NAMALWA (cell line): Measurements from ENCODE around the gene DLG5.

Experiments used
- DNase-seq: peaks from one replicate; pipeline ENCODE4 v3.0.0-alpha.2; 2015; ENCODE audit warnings: low spot score

DLG5 gene

GRCh38 chr10:77949167-77949566 is 22.6 kb upstream of the DLG5 start:
- DNase-seq: no peak

- DNase-seq: no peak
Measured at GRCh38 chr10:77946084-77946483, 19.5 kb upstream of the DLG5 start.

- DNase-seq: no peak
Measured at GRCh38 chr10:77944519-77944918, 18.0 kb upstream of the DLG5 start.

DNA sequence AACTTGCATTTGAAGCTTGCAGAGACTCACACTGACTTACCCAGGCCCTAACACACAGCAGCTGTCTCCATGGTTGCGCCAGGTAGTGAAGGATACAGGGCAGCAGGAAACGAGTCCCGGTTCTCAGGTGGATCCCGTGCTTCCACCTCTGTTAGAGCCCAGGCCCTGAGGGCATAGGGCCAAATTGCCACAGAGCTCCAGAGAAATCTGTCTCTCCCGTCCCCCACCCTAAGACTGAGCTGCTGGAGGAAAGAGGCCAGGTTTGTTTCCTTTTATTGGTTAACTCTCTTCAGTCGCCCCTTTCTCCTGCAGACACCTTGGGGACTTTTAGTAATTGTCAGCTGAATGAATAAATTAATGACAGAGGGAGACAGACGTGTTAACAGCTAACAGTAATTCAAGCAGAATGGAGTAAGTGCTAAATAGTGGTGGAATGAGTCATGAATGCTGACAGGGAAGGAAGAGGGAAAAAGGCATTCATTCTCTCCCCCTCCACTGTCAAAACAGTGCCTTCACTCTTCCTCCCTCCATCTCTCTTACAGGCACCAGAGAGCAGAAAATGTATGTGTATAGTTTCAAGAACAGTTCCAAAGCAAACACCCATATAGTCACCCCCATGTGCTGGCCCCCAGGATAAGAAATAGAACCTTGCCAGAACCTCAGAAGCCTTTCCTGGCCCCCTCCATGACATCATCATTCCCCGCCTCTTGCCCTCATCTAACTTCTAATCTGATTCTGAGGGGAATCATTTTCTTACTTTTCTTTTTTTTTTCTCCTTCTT is 16.8 kb upstream of the DLG5 start:
- DNase-seq: no peak

GRCh38 chr10:77941790-77942189 is 15.2 kb upstream of the DLG5 start:
- no peak for DNase-seq

- no peak for DNase-seq
Measured at GRCh38 chr10:77940627-77941026, 14.1 kb upstream of the DLG5 start.

DNA sequence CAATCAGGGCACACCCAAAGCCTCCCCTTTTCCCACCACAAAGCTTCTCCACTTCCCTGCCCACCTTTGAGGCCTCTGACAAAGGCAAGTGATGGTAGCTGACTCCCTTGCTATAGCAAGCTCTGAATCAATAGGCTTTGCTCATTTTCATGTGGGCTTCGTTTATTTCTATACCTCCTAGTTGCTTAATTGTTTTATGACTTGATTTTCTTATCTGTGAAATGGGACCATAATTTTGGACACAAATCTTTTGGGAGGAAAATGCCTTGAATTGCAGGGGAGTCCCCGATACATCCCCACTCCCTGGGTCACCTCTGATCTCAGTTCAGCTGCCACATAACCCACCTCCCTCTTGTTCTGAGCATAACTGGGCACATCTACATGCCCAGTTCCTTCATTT is 13.7 kb upstream of the DLG5 start:
- DNase-seq: no peak

DNA sequence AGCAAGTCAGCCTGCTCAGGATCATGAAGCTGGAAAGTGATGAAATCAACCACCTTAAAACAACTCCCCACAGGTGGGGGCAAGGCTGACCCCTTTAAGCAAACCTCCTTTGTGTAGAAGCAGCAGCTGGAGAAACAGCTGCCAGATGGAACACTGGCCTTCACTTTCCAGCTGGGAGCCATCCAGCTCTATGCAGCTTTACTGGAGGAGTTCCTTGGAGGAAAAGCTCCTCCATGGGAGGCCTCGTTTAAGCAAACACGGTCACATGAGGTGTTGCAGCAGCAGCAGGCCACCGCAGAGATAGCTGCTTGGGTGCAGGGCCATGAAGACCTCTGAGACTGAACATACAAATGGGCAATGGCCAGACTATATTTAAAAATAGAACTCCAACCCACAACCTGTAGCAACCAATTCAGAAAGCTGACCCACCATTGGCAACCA is 13.0 kb upstream of the DLG5 start:
- DNase-seq: no peak

GRCh38 chr10:77936697-77937567 is 10.4 kb upstream of the DLG5 start:
- DNase-seq: no peak

- DNase-seq: no peak
Measured at GRCh38 chr10:77932016-77932715, 5.6 kb upstream of the DLG5 start.

DNA sequence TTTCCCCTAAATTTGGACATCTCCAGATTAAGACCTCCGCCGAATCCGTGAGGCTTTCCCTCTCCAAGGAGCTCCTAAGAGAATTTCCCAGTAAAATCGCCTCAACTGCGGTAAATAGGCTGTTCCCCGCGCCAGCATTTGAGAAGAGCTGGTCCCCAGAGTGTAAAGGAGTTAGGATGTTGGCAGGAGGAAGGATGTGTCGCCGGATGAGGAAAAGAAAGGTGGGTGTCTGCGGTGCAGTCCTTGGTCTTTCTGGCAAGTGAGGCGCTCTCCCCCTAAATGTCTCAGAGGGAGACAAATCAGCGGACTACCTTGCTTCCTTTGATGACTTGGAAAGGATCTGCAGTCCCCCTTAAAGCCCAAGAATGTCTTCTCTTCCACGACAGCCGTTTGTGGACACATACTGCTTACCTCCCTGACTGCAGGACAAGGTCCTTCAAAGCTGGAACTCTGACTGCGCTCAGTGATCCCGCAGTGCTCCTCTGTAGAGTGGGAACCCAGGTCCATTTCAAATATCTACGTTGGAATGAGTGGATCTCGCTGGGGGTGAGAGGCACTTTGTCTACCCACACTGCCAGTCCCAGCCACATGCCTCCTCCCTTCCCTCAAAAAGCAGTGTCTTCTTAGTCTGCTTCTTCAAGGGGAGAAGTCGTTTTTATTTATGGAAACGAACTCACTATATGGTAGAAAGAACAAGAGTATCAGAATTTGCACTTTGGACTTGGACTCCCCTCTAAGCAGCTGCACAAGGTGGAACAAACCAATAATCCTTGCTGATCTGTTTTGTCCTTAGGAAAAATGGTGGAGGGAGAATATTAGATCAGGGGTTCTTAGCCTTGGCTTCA is 1.1 kb upstream of the DLG5 start:
- no peak for DNase-seq

GRCh38 chr10:77925795-77926565 is 575 bp downstream of the DLG5 start:
- no peak for DNase-seq

- no peak for DNase-seq
Measured at GRCh38 chr10:77925410-77925794, 1.2 kb downstream of the DLG5 start.

GRCh38 chr10:77922566-77923179 is 3.9 kb downstream of the DLG5 start:
- no peak for DNase-seq

- no peak for DNase-seq
Measured at GRCh38 chr10:77922055-77922454, 4.5 kb downstream of the DLG5 start.

DNA sequence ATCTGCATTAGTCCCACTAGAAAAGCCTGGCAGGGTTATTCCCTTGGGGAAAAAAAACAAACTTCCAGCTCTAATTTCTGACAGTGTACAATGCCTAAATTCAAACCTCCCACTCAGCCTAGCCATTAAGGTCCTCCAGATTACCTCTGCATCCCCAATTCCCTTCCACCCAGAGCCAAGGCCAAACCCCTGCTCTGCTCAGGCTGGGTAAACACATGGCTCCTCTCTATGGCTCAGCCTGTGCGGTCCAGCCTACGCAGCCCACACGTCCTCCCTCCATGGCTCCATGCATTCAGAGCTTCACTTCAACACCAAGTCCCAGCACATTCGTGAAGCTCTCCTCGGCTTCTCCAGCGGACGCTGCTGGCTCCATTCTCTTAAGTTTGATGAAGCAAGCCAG is 5.2 kb downstream of the DLG5 start:
- no peak for DNase-seq

- no peak for DNase-seq
Measured at GRCh38 chr10:77920495-77920894, 6.1 kb downstream of the DLG5 start.

DNA sequence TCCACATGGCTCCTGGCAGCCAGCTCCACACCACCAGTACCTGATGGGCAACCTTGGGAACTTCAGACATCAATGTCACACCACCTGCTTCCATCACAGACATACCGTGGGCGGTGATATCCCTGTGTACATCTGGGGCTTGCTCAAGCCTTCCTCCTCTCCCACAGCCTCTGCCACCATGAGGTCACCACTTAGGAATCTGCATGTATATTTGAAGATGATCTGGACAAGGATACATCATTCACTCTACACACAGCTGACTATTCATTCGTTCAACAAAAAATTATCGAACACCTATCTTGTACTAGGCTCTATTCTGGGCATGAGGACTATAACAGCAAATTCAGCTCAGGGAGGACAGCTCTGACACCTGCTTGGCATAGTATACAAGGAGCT is 6.8 kb downstream of the DLG5 start:
- DNase-seq: no peak

GRCh38 chr10:77915319-77916105 is 11.0 kb downstream of the DLG5 start:
- DNase-seq: no peak

DNA sequence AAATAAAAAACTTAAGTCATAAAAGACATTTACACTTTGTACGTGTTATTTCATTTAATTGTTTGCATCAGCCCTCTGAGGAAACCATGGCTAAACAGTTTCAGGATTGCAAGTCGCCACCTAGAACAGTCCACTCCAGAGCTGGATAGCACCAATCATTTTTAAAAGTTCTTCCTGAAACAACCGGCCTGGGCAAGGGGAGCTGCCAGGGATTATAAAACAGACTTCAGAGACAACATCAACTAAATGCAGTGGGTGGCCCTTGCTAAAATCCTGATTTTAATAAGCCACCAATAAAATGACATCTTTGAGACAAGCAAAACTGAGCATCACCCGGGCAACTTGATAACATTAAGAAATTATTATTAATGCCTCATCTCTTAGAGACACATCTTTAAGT is 13.5 kb downstream of the DLG5 start:
- DNase-seq: no peak
